ENCODE measurements around the gene SLC2A6. TPM values are rescaled to one million over a fixed set of nuclear protein-coding genes. Genes with fewer than 3 reads are reported as not detected.

The SLC2A6 gene
- polyA plus RNA-seq, 3 donors = 2.4 to 15.6 (median 2.6) TPM

DNA sequence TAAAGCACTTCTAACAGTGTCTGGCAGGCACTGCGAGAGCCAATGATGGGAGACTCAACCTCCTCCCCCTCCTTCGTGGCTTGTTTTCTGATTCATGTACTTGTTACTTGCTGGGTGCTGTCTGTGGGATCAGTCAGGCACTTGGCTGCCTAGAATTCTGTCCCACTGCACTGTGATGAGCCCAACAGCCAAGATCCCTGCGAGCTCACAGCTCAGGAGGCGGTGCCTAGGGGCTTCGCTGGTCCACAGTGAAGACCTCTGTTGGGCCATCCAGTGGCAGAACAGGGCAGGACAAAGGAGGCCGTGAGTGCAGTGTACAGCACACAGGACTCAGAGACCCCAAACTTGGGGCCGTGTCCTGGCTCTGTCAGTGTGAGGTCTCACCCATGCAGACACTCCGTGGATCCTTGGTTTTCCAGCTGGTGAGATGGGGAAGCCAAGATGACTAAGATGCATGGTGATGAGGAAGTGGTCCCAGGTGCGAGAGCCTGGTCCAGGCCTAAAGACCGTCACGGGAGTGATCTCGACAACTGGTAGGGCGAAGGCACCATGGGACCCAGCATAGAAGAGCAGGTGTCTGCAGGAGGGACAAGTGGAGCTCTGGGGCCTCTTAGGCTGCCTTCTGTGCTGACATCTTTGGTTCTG, 26.4 kb upstream of the SLC2A6 start:
- H3K27ac ChIP-seq (ENCODE audit: low read depth, low read length) = no peak overlapping the region
- WGBS, 3 donors = 81 to 94% (median 86%) methylated on average over 13 of the region's 13 CpGs

DNA sequence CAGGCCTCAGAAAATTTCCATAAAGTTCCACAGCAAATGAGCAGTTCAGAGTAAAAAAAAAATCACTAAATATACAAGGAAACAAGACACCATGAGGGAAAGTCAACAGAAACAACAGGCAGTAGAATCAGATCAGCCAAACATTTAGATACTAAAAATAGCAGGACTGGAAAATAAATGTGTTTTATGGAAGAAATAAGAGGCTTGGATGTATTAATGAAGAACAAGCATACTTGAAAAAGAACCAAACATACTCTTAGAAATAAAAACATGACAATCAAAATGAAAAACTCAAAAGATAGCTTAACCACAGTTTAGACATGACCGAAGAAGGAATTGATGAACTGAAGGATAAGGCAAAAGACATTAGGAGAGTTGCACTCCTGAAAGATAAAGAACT, 23.2 kb upstream of the SLC2A6 start:
- H3K27ac ChIP-seq (ENCODE audit: low read depth, low read length) = no peak overlapping the region
- 93 to 97% (median 97%) methylated on average over 1 of the region's 1 CpG for WGBS, 3 donors

DNA sequence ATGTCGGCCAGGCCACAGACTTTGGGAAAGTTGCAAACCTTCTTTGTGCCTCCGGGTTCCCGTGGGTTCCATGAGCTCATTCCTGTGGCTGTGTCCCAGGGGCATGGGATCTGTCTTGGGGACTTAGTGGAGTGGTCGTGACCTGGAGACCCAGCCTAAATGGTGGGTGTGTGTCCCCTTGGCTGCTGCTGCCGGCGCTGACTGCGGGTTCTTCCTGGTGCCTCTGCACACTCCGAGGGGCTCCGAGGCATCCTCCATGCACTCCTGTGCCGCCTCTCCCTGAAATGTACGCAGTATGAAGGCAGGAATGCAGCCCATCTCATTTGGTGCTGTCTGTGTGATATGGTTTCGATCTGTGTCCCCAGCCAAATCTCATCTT, 21.0 kb upstream of the SLC2A6 start:
- WGBS, 3 donors = 70 to 83% (median 80%) methylated on average over 12 of the region's 12 CpGs
- no peak overlapping the region for H3K27ac ChIP-seq (ENCODE audit: low read depth, low read length)

DNA sequence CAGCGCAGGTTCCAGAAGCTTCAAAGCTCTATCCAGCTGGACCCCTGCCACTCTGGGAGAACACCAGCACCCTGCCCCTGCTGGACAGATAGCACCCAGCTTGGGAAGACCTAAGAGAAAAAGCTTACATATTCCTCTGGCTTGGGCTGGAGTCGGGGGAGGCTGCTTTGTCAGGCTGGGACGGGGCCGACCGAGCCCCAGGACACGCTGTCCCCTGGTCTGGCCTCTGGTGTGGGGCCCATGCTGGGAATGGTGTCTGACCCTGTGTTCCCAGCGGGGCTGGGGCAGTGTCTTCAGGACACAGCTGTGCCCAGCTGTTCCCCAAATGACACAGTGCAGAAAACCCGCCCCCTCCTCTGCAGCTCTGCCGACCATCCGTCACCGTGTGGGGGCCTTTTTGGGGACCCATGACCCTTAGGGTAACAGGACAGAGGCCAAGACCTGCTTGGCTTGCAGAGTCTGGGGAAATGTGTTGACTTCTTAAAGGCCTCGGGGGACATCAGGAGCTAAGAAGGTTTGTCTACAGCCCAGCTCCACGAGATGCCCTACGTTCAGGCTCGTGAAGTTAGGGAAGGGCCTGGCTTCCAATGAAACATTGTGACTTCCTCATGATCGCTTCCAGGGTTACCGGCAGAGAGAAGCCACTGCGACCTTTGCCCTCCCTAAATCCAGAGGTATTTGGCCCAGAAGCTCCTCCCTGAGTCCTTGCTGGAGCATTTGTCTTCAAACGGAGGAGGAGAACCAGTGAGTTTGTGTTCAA, 20.4 kb upstream of the SLC2A6 start:
- WGBS, 3 donors = 69 to 74% (median 70%) methylated on average over 19 of the region's 19 CpGs
- no peak overlapping the region for H3K27ac ChIP-seq (ENCODE audit: low read depth, low read length)

DNA sequence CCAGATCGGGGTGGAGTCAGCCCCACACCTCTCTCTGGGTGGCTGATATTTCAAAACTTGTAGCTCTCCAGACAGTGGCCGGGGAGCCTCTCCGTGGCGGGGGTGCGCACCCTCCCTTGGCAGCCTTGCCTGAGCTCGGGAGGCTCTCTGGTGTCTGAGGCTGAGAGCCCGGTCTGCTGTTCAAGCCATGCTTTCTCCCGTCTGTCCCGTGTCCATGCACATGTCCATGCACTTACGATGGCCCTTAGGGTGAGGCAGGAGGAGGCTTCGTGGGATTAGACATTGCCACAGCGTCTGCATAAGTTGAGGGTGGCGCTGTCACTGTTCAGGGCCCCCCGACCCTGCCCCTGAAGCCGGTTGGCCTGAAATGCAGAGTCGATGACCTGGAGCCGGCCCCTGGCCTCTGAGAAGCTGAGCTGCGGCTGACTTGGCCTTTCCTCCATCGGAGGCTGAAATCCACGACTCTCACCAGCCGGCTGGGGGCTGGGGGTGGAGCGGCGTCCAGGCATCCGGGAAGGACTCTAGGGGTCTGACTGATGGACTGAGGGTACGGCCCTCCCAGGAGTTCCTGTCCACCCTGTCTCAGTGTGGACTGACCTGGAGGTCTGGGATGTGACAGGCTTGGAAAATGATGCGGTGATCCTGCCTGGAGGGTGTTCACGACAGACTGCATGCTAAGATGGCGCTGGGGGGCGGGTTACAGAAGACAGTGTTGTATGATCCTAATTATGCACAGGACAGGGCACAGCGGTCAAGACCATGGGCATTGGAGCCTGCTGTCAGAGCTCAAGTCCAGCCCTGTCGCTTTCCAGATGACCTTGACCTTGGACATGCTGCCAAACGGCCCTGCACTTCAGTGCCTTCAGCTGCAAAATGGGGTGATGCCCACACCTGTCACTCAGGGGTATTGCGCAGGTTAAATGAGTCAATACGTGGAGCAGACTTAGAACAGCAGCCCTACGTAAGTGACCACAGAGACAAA, 18.3 kb upstream of the SLC2A6 start:
- WGBS, 3 donors = 64 to 72% (median 69%) methylated on average over 35 of the region's 35 CpGs
- H3K27ac ChIP-seq (ENCODE audit: low read depth, low read length) = no peak overlapping the region

DNA sequence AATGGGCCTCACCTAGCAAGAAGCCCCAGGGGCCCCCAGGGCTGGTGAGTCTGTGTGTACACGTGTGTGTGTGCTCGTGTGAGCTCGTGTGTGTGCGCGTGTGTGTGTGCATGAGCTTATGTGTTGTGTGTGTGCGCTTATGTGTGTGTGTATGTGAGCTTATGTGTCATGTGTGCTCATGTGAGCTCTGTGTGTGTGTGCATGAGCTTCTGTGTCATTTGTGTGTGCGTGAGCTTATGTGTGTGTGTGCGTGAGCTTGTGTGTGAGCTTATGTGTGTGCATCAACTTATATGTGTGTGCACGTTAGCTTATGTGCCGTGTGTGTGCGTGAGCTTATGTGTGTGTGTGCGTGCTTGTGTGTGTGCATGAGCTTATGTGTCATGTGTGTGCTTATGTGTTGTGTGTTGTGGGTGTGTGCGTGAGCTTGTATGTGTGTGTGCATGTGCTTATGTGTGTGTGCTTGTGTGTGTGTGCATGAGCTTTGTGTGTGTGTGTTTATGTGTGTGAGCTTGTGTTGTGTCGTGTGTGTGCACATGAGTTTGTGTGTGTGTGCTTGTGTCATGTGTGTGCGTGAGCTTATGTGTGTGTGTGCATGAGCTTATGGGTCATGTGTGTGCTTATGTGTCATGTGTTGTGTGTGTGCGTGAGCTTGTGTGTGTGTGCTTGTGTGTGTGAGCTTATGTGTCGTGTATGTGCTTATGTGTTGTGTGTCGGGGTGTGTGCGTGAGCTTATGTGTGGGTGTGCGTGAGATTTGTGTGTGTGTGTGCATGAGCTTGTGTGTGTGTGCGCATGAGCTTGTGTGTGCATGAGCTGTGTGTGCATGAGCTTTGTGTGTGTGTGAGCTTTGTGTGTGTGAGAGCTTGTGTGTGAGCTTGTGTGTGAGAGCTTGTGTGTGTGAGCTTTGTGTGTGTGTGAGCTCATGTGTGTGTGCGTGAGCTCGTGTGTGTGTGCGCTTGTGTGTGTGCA, 16.7 kb upstream of the SLC2A6 start:
- no peak overlapping the region for H3K27ac ChIP-seq (ENCODE audit: low read depth, low read length)
- 90 to 94% (median 91%) methylated on average over 24 of the region's 24 CpGs for WGBS, 3 donors

- no peak overlapping the region for H3K27ac ChIP-seq (ENCODE audit: low read depth, low read length)
- 70 to 81% (median 80%) methylated on average over 24 of the region's 24 CpGs for WGBS, 3 donors
These were observed 15.9 kb upstream of the SLC2A6 start for GRCh38 chr9:133494636-133495326.

- no peak overlapping the region for H3K27ac ChIP-seq (ENCODE audit: low read depth, low read length)
- WGBS, 3 donors = 86 to 90% (median 89%) methylated on average over 22 to 23 of the region's 23 CpGs
These were observed 15.1 kb upstream of the SLC2A6 start for GRCh38 chr9:133493845-133494540.

DNA sequence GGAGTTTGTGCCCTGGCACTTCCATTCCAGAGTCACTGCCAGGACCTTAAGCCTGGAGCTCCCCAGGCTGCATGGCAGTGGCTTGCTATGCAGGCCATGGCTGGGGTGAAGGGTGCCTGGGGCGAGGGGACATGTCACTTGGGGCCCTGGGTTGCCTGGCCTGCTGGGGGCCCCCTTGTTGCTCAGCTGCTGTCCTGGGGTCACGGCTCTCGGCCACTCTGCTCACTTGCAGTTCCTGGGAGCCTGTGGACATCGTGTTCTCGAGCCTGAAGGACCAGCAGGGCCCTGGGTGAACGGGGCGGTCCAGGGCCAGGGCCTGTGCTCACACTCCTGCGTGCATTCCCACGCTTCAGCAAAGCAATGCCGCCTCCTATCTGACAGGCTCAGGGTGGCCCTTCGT, 14.5 kb upstream of the SLC2A6 start:
- 62 to 86% (median 85%) methylated on average over 11 of the region's 11 CpGs for WGBS, 3 donors
- no peak overlapping the region for H3K27ac ChIP-seq (ENCODE audit: low read depth, low read length)

GRCh38 chr9:133492061-133493021, 13.4 kb upstream of the SLC2A6 start:
- no peak overlapping the region for H3K27ac ChIP-seq (ENCODE audit: low read depth, low read length)
- 74 to 79% (median 75%) methylated on average over 33 of the region's 33 CpGs for WGBS, 3 donors

GRCh38 chr9:133491656-133491925, 12.7 kb upstream of the SLC2A6 start:
- H3K27ac ChIP-seq (ENCODE audit: low read depth, low read length) = no peak overlapping the region
- WGBS, 3 donors = 85 to 98% (median 92%) methylated on average over 8 of the region's 8 CpGs

DNA sequence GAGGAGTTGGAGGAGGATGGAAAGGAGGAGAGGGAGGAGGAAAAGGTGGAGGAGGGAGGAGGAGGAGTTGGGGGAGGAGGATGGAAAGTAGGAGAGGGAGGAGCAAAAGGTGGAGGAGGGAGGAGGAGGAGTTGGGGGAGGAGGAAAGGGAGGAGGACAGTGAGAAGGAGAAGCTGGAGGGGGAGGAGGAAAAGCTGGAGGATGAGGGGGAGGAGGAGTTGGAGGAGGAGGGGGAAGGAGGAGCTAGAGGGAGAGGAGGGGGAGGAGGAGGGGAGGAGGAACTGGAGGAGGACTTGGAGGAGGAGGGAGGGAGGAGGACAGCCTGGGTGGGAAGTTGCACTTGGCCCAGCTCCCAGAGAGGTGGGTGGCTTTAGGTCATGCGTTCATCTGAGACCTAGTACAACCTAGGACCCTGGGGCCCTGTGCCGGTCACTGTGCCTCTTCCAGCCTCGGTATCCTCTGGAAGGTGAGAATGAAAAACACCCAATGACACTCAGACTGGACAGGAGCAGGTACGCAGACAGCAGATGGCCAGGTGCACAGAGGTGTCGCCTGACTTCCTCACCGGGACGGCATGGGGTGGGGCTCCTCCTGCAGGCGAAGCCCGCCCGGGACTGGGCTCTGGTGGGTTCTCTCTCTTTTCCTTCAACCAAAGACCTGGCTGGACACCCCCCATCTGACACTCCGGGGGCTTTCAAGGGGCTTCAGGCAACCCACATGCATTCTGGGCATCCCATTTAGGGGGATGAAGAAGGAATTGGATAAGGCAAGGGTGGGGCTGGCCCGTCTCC, 12.2 kb upstream of the SLC2A6 start:
- WGBS, 3 donors = 70 to 81% (median 80%) methylated on average over 12 of the region's 12 CpGs
- no peak overlapping the region for H3K27ac ChIP-seq (ENCODE audit: low read depth, low read length)

GRCh38 chr9:133490201-133490681, 11.3 kb upstream of the SLC2A6 start:
- no peak overlapping the region for H3K27ac ChIP-seq (ENCODE audit: low read depth, low read length)
- WGBS, 3 donors = 60 to 69% (median 68%) methylated on average over 13 of the region's 13 CpGs

DNA sequence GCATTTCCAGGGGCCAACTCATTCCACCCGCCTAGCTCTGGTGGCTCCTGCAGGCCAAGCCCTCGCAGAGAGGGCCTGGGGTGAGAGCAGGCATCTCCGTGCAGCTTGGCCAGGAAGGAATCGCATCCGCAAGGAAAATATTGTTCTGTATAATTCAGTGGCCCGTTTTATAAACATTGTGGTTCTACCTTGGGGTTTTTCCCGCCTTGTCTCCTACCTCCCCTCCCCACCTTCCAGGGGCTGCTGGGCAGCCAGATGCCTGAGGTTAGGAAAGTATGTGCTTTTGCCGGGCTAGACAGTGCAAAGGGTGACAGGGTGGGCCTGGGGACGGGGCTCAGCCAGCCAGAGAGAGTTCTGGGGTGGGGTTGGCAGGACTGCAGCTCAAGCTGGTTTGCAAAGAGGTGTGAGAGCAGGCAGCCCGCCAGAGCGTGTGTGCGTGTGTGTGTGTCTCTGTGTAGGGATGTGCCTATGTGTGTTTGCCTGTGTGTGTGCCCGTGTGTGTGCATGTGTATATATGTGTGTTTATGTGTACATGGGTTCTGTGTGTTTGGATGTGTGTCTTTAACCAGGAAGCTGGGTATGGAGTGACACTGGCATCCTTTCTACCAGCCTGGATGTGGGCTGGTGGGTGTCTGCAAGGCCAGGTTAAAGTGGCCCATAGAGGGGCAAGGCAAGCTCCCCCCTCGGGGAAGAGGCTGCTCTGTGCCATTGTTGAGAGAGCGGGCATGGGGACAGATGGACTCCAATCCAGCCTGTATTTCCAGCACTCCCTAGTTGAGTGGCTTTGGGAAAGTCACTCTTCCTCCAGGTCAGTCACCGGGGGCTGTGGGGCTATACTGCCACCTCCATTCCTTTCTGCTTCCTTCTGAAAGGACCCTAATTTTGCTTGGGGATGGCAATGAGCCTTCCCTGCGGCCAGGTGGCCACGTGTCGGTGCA, 10.6 kb upstream of the SLC2A6 start:
- 77 to 90% (median 89%) methylated on average over 19 of the region's 19 CpGs for WGBS, 3 donors
- no peak overlapping the region for H3K27ac ChIP-seq (ENCODE audit: low read depth, low read length)
